8988T (cell line): ENCODE data around the gene MAP4K5.
"Not testable (repeated sequence)": the region's sequence is repeated elsewhere in the genome, so short reads cannot be mapped to it uniquely, and the experiment has no call there.

ENCODE experiments used
- DNase-seq: peaks from one replicate; pipeline ENCODE4 v3.0.0; 2011

Gene MAP4K5

DNA sequence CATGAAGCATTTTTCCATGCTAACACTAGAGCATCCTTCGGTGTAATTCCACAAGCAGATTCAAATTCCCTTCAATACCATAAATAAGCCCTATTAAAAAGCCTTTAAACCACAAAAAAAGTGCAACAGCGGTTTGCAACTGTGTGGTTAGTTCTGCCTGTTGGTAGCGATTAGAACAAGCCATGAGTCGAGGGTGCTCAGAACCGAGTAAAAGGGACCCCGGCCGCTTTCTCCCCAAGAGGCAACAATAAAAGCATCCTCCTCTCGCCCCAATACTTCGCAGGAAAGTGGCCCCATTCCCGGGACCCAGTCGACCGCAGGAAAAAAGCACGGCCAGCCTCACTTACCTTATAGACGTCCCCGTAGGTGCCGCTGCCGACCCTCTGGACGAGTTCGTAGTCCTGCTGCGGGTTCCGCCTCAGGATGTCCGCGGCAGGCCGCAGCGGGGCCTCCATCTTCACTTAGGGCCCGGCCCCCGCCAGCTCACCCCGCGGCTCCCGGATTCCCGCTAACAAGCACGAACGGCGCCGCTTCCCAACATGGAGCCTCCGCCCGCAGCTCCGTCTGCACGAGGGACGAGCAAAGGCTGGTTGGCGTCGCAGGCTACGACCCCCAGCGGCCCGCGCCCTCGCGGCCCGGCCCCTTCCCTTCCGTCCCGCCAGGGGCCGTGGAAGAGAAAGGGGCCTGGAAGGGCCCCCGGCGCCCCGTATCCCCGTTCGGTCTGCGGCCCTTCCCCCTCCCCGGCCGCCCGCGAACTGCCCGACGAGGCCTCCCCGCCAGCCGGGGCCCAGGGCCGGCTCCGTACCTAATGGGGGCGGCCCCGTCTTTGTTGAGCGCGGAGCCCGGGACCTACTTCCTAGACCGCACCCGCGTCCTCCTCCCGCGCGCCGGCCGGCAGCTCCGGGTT is 521 bp downstream of the MAP4K5 start:
- no peak for DNase-seq

DNA sequence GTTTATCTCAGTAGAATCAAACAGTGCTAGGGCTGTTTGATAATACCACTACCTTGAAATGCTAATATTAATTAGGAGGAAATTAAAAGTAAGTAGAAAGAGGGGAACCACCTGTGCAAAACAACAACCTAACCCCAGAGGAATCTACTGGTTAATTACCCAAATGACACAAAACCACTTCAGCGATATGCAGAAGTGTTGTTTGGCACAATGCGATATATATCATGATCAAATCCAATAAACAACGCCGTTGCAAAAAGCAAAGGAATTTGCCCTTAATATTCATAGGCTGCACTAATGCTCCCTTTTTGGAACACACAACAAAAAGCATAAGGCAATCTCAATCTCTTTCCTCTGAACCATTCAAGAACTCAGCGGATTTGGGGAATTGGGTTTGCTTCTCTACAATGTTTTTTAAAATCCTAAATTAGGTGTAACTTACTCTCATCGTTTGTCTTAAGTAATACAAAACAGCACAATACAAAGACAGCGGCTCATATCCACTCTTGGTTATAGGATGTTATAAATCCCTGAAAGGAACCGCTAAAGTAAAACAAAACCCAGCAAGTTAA is 1.5 kb downstream of the MAP4K5 start:
- no peak for DNase-seq

DNA sequence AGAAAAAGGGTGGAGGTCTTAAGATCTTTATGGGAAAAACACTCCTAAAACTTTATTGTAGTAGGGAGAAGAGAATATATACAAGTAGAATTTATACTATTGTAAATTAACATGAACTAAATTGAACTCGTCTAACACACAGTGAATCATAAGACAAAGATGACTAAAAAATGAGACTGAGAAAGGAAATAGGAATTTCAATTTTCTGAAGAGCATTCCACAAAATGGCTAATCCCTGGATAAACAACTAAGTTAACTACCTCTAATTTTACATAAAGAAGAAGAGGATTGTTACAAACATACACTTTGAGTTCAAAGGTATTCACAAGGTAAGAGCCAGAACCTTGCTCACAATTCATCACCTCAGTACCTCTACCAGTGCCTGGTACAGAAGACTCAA is 2.0 kb downstream of the MAP4K5 start:
- no peak for DNase-seq

DNA sequence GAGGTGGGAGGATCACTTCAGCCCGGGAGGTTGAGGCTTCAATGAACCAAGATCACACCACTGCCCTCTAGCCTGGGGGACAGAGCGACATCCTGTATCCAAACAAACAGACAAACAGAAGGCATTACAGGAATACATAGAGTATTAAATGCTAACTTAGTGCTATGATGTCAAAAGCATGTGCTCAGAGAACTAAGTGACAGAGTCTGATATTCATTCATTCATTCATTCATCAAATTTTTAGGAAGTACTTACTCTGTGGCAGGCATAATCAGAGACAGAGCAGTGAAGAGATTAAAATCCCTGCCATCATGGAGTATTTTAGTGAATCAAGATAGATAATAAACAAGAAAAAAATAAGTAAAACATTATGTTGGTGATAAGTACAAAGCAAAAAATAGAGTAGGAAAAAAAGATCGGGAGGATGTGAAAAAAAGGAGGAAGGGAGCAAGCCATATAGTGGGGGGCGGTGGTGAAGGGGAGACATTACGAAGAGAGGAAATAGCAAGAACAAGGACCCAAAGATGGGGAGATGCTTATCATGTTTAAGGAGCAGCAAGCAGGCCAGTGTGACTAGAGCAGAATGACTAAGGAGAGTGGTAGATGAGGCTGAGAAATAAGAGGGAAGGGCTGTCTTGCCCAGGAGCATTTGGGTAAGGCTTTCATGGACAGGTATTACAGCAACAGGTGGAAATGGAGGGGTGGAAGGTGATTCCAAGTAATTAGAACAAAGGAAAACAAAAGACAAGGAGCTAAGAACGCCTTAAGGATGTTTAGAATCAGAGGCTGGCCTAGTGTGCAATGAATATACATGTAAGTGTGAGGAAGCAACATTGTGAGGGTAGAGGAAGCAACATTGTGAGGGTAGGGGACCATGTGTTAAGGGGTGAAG is 2.8 kb downstream of the MAP4K5 start:
- no peak for DNase-seq

DNA sequence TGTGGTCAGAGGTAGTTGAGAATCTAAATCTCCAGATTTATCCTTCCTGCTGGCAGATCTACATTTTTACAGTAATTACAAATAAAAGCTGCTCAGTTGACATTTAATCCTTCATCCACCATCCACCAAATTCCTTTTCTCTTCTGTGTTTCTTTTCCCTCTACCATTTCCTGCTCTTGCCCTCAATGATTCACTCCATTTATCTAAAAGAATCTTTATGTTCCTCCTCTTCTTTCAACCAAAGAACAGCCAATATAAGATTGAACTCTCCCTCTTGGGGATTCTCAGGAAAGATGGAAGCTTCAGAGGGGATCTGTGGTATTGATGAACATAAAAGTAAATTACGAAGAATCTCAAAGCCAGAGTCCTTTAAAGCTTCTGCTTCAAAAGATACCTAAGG is 4.4 kb downstream of the MAP4K5 start:
- no peak for DNase-seq

DNA sequence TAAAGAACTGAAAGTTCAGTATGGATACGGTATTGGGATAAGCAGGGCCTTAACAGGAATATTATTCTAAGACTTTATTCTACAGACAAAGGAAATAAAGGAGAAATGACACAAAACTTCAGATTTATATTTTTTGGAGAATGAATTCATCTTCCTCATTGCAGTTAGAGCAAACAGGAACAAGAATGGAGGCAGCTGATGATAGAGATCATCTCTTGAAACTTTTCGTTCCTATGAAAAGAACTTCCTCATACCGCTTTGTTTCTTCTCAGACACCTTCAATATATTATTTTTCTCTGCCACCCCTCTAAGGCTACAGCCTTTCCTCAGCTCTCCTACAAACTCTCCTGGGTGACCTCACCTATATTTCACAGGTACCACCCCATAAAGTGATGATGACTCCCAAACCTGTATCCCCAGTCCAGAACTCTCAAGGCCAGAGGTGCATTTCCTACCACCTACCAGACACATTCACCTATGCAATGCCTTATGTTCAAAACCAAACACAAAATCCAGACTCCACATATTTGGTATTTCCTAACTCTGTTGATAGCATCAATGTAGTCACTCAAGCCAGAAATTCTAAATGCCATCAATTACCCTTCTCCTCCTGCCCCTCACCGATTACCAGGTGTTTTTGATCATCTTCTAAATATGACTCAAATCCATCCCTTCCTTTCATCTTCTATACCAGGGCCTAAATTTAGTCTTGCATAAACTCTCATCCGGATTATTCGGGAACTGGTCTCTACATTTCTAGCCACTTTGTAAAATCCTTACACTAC is 7.4 kb downstream of the MAP4K5 start:
- no peak for DNase-seq

DNA sequence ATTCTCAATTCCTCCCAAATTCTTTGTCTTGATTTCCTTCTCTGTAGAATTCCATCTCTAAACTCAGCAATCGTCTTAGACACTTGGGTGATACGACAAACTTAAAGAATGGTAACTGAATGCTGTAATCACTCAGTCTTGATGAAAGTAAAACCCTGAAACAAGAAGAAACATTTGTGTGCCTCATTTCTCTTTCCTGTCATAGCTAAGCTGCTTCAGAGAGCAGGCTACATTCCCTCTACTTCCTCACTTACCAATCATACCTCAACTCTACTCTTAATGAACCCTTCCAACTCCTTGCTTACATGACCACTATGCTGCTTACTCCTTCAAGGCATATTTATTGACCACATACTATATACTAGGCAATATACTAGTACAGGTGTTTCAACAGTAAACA is 8.3 kb downstream of the MAP4K5 start:
- no peak for DNase-seq

DNA sequence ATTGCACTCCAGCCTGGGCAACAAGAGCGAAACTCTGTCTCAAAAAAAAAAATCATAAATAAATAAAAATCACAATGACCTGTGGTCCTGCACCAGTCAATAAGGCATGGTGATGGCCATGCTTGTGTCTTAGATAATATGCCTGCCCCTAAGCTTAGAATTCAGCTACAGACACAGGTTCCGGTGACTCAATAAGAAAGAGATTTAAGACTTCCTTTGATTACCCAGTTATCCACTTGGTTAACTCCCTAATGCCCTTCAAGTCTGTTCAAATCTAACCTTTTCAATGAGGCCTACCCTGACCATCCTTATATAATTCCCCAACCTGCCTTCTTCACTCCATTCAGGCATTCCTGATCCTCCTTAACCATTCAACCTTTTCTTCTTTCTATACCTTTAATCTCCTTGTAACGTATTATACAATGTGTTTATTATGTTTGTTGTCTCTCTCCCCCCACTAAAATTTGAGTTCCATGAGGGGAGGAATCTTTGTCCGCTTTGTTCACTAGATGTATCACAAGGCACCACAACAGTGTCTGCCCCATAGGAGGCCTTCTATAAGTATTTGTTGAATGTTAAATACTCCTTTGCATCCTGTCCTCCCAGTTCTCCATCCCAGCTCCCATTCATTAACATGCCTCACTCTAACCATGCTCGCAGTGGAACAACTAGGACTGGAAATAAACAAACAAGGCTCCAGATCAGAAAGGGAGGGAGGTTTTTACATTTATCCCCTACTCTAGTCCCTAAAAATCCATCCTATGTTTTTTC is 8.9 kb downstream of the MAP4K5 start:
- no peak for DNase-seq

DNA sequence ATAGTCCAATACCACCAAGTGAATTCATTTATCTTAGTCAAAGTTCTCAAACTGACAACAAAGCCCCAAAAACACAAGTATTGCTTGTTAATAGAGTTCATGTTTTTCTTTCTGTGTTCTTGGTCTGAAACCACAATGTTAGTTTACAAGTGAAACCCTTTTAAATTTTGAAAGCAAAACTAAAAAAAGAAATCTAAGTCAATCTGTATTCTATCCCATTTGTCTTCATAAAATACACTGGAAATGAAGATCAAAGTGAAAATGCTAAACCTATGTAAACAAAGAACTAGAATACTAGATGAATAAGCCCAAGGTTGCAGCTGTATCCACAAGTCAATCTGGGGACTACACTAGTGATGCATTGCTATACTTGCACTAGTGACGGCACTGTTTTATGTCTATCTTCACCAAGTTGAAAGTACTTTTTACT is 10.4 kb downstream of the MAP4K5 start:
- DNase-seq, result no peak

DNA sequence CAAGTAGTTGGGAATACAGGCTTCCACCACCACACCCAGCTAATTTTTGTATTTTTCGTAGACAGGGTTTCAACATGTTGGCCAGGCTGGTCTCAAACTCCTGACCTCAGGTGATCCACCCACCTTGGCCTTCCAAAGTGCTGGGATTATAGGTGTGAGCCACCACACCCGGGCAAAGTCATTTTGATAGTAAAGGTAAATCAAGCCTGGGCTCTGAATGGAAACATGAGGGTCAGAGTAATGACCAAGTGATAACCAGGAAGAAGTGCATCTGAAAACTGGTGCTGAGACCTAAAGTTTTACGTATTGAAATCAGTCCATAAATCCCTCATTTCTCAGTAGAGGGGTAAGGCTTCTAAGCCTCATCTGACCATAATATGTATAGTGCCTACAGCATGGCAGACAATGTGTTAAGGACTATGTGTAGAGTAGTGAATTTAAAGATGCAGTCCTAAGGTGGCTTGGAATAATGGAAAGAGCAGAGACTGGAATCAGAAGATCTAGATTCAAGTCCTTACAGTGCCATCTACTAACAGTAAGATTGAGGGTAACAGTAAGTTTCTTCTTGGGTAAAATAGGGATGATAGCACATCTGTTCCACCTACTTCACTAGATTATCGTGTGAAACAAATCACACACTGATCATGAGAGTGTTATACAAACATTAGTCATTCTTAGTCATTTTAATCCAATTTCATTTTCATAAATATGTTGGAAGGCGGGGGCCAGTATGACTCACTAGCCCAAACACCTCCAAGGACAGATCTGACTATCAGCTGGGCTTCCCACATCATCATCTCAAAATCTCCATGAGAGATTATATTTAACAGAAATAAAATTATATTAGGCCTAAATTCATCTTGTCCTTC is 11.2 kb downstream of the MAP4K5 start:
- no peak for DNase-seq

DNA sequence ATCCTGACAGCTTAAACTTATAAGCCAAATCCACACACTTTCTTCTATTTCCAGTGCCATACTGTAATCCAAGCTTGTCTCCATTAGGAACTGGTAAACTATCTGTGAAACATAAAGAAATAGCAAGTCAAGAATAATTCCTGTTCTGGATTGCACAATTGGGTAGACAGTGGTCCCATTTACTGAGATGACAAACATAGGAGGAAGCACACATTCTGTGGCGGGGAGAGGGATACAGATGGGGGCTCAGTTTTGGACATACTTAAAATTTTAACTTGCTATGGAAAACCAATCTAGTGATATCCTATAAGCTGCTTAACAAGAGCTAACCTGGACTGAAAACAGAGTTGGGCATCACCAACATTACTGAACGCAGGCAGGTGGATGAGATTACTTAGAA is 16.3 kb downstream of the MAP4K5 start:
- no peak for DNase-seq

DNA sequence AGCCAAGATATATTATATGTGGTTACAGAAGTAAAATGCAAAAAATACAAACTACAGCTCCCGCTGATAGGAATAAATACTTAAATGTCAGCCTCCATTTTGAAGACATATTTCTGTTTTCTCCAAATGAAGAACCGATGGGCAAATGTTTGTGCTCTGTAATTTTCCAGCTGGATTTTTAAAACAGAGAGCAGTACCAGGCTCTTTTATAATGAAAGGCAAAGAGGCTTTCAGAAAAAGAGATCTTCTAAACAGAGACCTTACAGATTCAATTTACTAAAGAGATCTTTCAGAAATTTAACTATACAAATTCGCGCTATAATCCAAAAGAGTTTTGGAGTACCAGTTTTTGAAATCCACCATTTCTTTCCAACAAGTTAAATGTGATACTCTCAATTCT is 19.9 kb downstream of the MAP4K5 start:
- no peak for DNase-seq

DNA sequence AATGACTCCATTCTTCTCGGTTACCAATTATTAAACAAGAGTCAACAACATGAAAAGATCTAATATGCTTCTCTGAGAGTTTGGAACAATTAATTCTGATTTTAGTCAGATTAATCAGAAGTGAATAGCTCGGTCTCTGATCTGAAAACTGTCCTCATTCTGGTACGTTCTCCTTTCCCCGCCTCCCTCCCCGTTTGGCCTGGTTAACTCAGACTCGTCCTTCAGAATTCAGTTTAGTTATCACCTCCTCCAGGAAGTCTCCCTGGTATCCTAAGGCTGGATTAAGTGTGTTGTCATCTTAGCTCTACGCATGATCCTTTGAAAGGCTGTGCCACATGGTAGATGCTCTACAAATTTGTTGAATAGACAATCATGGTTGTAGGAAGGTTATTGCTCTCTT is 22.2 kb downstream of the MAP4K5 start:
- no peak for DNase-seq

DNA sequence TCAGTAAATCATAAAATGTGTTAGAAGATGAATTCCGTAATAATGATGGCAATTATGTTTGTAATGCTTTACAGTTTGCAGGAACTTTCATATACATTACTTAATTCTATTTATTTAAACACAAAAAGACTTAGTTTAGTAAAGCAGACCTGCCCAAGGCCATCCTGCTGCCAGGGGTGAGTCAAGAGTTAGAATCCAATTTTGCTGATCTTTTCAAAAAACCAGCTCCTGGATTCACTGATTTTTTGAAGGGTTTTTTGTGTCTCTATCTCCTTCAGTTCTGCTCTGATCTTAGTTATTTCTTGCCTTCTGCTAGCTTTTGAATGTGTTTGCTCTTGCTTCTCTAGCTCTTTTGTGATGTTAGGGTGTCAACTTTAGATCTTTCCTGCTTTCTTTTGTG is 25.3 kb downstream of the MAP4K5 start:
- not testable (repeated sequence) for DNase-seq

DNA sequence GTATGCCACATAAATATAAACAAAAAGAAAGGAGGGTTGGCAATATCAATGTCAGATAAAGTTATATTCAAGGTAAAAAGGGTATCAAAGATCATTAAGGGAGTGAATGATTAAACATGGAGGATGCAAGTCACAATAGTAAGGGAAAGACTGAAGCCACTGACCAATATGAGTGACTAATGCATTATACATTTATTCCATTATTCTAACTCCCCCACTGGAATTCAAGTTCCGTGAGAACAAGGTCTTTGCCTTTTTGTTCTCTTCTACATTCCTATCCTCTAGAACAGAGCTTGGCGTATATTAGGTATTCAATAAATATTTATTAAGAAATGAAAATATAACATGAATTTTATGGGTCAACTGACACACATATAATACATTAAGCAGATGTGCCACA is 30.7 kb downstream of the MAP4K5 start:
- DNase-seq, result no peak

DNA sequence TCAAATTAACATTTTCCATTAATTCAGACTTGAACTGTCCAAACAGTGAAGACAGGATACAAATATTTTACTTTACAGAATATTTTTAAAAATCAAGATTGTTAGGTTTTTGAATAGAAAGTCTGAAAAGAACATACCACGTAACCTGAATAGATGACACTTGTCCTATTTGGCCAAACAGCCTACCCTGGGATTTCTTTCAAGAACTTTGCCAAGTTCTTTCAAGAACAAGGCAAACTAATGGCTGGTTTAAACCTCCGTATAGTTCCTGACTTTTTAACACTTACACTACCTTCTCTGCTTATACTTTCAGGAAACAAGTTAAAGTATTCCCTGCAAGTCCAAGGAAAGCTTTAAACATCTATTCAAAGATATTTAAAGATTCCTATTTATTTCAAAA is 35.0 kb downstream of the MAP4K5 start:
- DNase-seq, result no peak

DNA sequence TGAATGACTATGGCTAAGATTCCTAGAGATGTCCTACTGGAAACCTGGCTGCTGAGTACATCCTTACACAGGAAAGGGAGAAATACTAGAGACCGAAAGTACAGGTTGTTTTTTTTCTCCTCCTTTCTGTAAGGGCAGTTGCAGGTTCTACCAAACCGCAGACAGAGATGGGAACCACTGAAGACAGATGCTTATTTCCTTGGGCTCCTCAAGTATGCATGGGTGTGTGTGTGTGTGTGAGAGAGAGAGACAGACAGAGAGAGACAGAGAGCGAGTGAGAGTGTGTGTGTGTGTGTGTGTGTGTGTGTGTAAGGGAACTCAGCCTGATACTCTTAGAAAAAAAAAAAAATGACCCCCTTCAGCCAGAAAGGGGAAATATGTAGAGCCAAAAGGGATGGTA is 42.5 kb downstream of the MAP4K5 start:
- DNase-seq, result no peak

DNA sequence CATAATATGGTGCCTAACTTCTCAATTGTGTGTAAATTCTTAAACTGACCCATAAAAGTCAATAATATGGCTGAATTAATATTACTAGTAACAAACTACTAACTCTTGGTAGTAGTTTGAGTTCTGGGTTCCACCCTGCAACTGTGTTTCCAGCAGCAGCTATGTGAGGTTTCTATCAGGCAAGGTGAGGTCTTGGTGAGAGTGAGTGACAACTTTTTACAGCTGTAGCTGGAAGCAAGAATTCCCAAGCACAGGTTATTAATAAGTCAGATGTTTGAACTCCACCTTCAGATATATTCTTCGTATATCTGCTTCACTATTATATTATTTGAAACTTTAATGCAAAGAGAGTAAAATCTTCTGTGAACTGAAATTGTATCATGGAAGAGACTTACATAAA is 43.8 kb downstream of the MAP4K5 start:
- no peak for DNase-seq

DNA sequence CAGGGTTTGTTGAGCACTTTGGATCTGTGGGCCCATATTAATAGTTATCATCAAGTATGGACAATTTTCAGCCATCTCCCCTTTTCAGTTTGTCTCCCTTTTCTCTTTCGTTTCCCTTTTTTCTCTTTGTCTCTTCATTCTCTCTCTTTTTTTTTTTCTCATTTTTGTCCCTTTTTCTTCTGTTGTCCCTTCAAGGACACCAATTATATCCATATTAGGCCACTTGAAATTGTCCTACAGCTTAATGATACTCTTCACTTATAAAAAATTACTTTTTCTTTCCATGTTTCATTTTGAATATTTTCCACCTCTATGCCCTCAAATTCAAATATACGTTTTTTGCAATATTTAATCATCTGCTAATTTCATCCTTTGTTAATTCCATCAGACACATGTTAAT is 53.3 kb downstream of the MAP4K5 start:
- DNase-seq, result no peak

DNA sequence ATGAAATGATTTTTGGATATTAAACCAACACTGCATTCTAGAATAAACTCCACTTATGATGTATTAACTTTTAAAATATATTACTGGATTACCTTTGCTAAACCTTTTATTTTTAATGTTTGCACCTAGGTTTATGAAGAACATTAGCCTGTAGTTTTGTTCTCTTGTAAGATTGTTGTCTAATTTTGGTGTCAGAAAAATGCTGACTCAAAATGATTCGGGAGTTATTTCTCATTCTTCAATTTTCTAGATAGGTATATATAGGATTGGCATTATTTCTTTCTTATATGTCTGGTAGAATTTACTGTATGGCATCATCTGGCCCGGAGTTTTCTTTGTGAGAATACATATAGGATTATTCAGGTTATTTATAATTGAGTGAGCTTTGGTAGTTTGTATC is 54.6 kb downstream of the MAP4K5 start:
- no peak for DNase-seq

DNA sequence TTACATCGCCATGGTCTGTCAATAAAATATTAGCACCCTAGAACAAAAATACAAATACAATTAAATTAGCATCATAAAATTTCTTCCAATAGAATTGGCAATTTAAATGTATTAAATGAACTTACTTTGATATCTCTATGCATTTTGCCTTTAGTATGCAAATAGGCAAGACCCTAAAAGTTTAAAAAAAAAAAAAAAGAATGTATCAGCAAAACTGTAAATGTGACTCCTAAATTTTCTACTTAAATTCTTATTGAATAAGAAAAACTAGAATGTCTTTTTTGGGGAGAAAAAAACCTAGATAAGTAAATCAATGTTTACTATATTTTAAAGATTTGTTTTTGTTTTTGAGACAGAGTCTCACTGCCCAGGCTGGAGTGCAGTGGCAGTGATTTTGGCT is 56.2 kb downstream of the MAP4K5 start:
- DNase-seq, result no peak
